Mucosa of rectum (tissue), 2 donors: ENCODE data around the gene GFOD1.
"Not testable (repeated sequence)": the region's sequence is repeated elsewhere in the genome, so short reads cannot be mapped to it uniquely, and the experiment has no call there.

ENCODE experiments used
- H3K27ac ChIP-seq, 2 donors: one replicate each; pipeline ENCODE4 v1.7.0; 2013; ENCODE audit warnings: inconsistent platforms in 2 of 2, low read depth in 2 of 2, low read length in 2 of 2
- H3K27me3 ChIP-seq, 2 donors: one replicate each; pipeline ENCODE4 v1.7.0; 2013; ENCODE audit warnings: low read length in 2 of 2; ENCODE audit not compliant: control insufficient read depth in 2 of 2, insufficient read depth in 2 of 2
- H3K36me3 ChIP-seq, 2 donors: one replicate each; pipeline ENCODE4 v1.7.0; 2013; ENCODE audit warnings: low read length in 2 of 2; ENCODE audit not compliant: control insufficient read depth in 2 of 2, insufficient read depth in 2 of 2
- H3K4me1 ChIP-seq, 2 donors: one replicate each; pipeline ENCODE4 v1.7.0; 2013; ENCODE audit warnings: low read length in 2 of 2, mild to moderate bottlenecking in 1 of 2; ENCODE audit not compliant: control insufficient read depth in 2 of 2, insufficient read depth in 2 of 2
- H3K4me3 ChIP-seq, 2 donors: one replicate each; pipeline ENCODE4 v1.7.0; 2013; ENCODE audit warnings: low read length in 2 of 2
- H3K9ac ChIP-seq, 2 donors: one replicate each; pipeline ENCODE4 v1.7.0; 2013; ENCODE audit warnings: low read length in 2 of 2, low read depth in 1 of 2, mild to moderate bottlenecking in 1 of 2
- H3K9me3 ChIP-seq, 2 donors: one replicate each; pipeline ENCODE4 v1.7.0; 2013; ENCODE audit warnings: low read length in 2 of 2; ENCODE audit not compliant: control insufficient read depth in 2 of 2
- donor health status: healthy.
- donor health status: Normal muscosa, but diverticular disease.

The GFOD1 gene

GRCh38 chr6:13466304-13467215 lies 20.8 kb downstream of the GFOD1 start:
- Histone ChIP-seq H3K9ac (no peak overlapping the region), H3K27ac (no peak overlapping the region), H3K27me3 (no peaks in the 10 kb centered on the region), H3K36me3 (no peaks in the 10 kb centered on the region), H3K4me3 (no peak overlapping the region), H3K9me3 (no peaks in the 10 kb centered on the region), H3K4me1 (peaks cover 0 to 8% of the 10 kb centered on the region in 2 donors)

GRCh38 chr6:13465734-13466133 lies 21.7 kb downstream of the GFOD1 start:
- Histone ChIP-seq H3K9ac (no peak overlapping the region), H3K27me3 (no peaks in the 10 kb centered on the region), H3K4me3 (no peak overlapping the region), H3K27ac (no peak overlapping the region), H3K9me3 (no peaks in the 10 kb centered on the region), H3K36me3 (no peaks in the 10 kb centered on the region), H3K4me1 (peaks cover 0 to 5% of the 10 kb centered on the region in 2 donors)

- H3K4me3 ChIP-seq = no peak overlapping the region
- no peak overlapping the region for H3K9ac ChIP-seq
- H3K27me3 ChIP-seq = no peaks in the 10 kb centered on the region
- no peaks in the 10 kb centered on the region for H3K36me3 ChIP-seq
- H3K9me3 ChIP-seq = no peaks in the 10 kb centered on the region
- no peak overlapping the region for H3K27ac ChIP-seq
- H3K4me1 ChIP-seq = peaks cover 0 to 5% of the 10 kb centered on the region in 2 donors
Observed at GRCh38 chr6:13463941-13464340, 23.5 kb downstream of the GFOD1 start.

GRCh38 chr6:13463328-13463717 lies 24.1 kb downstream of the GFOD1 start:
- peaks cover 0 to 5% of the 10 kb centered on the region in 2 donors for H3K4me1 ChIP-seq
- no peak overlapping the region for H3K9ac ChIP-seq
- no peaks in the 10 kb centered on the region for H3K9me3 ChIP-seq
- no peak overlapping the region for H3K27ac ChIP-seq
- H3K27me3 ChIP-seq = no peaks in the 10 kb centered on the region
- H3K4me3 ChIP-seq = no peak overlapping the region
- H3K36me3 ChIP-seq = no peaks in the 10 kb centered on the region

GRCh38 chr6:13462458-13463327 lies 24.7 kb downstream of the GFOD1 start:
- no peak overlapping the region for H3K9ac ChIP-seq
- peaks cover 0 to 5% of the 10 kb centered on the region in 2 donors for H3K4me1 ChIP-seq
- H3K36me3 ChIP-seq = no peaks in the 10 kb centered on the region
- no peak overlapping the region for H3K27ac ChIP-seq
- H3K9me3 ChIP-seq = no peaks in the 10 kb centered on the region
- no peaks in the 10 kb centered on the region for H3K27me3 ChIP-seq
- no peak overlapping the region for H3K4me3 ChIP-seq

GRCh38 chr6:13461805-13462204 lies 25.6 kb downstream of the GFOD1 start:
- Histone ChIP-seq H3K4me3 (no peak overlapping the region), H3K4me1 (peaks cover 0 to 5% of the 10 kb centered on the region in 2 donors), H3K36me3 (no peaks in the 10 kb centered on the region), H3K27me3 (no peaks in the 10 kb centered on the region), H3K27ac (no peak overlapping the region), H3K9ac (no peak overlapping the region), H3K9me3 (no peaks in the 10 kb centered on the region)

- Histone ChIP-seq H3K27ac (no peak overlapping the region), H3K4me3 (no peak overlapping the region), H3K36me3 (no peaks in the 10 kb centered on the region), H3K27me3 (no peaks in the 10 kb centered on the region), H3K9me3 (no peaks in the 10 kb centered on the region), H3K9ac (no peak overlapping the region), H3K4me1 (peaks cover 0 to under 1% of the 10 kb centered on the region in 2 donors)
Observed at GRCh38 chr6:13461307-13461706, 26.1 kb downstream of the GFOD1 start.

- not testable (repeated sequence) for H3K9ac ChIP-seq, H3K9me3 ChIP-seq, H3K27ac ChIP-seq, H3K4me3 ChIP-seq, H3K36me3 ChIP-seq, H3K27me3 ChIP-seq, H3K4me1 ChIP-seq
Observed at GRCh38 chr6:13460289-13460688, 27.1 kb downstream of the GFOD1 start.

GRCh38 chr6:13457577-13457976 lies 29.8 kb downstream of the GFOD1 start:
- Histone ChIP-seq H3K27ac (no peak overlapping the region), H3K27me3 (no peaks in the 10 kb centered on the region), H3K9me3 (no peaks in the 10 kb centered on the region), H3K9ac (no peak overlapping the region), H3K4me3 (no peak overlapping the region), H3K4me1 (peaks cover 4 to 9% of the 10 kb centered on the region in 2 donors), H3K36me3 (no peaks in the 10 kb centered on the region)

GRCh38 chr6:13455552-13455966 lies 31.8 kb downstream of the GFOD1 start:
- Histone ChIP-seq H3K27me3 (no peaks in the 10 kb centered on the region), H3K27ac (peak overlapping the region in 1 of 2 donors; percentile 26), H3K36me3 (no peaks in the 10 kb centered on the region), H3K4me3 (no peak overlapping the region), H3K9me3 (no peaks in the 10 kb centered on the region), H3K9ac (peak overlapping the region in 1 of 2 donors; percentile 32), H3K4me1 (peaks cover 4 to 9% of the 10 kb centered on the region in 2 donors)
